ENCODE results near the gene ADAM22.

ADAM22 gene

DNA sequence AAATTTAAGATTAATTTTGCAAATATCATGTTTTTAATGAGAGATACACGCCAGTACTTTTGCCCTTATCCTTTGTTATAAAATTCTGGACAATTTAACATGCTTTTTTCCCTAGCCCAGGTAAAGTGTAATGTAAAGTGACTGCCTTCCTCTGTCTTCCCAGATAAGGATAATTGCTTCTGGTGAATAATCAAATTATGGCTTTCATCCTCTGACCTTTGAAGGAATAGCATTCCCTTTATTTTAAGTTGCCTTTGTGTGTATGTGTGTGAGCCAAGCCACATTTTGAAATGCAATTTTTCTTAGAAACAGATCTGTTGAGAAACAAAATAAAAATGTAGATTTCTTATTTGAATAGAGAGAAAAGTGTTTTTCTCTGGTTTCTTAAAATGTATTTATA, 107.5 kb downstream of the ADAM22 start:
- DNase-seq = no peak

DNA sequence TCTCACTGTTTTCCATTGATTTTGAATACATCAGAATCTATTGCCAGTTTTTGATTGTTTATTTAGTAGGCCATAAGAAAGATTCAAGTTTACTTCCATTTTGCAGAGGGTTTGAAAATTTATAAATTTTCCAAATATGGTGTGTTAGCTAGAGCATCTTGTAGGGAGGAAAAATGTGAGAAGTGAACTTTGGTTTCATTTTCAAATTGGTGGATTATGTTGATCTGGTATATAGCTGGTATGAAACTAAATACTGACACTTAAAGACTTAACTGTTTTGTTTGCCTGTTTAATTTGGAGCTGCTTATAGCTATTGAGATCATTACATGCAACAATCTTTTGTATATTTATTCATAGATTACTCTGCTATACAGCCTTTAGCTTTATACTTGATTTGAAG, 108.1 kb downstream of the ADAM22 start:
- DNase-seq = no peak

DNA sequence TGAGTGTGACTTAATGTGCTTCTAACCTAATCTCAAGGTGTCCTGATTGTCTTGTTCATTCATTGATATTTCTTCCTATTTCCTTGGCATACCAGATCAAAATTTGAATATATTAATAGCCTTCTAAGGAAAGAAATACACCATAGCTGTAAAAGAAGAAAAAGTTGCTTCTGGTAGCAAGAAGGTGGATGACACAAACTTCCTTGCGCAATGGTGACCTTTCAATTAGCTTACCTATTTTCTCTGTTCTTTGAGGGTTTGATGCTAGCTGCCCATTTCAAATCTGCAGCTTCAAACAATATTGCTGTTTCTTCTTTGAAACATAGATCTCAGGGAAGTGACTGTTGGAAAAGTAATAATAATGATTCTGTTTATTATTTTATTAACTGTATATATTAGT, 108.8 kb downstream of the ADAM22 start:
- no peak for DNase-seq

DNA sequence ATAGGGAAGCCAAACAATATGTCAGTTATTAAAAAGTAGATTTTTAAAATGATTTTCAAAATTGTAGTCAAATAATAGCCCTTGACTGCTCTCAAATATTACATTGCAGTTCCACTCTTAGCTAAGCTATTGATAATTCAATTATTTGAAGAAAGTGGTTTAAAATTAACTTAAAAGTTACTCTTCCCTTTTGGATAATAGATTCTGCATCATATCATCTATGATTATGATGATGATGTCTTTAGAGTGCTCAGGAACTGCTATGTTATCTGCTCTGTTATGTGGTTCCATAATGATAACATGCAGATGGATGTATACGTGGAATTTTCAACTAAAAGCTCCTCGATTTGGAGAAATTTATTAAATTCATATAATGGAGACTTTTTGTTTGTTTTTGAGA, 110.0 kb downstream of the ADAM22 start:
- no peak for DNase-seq

DNA sequence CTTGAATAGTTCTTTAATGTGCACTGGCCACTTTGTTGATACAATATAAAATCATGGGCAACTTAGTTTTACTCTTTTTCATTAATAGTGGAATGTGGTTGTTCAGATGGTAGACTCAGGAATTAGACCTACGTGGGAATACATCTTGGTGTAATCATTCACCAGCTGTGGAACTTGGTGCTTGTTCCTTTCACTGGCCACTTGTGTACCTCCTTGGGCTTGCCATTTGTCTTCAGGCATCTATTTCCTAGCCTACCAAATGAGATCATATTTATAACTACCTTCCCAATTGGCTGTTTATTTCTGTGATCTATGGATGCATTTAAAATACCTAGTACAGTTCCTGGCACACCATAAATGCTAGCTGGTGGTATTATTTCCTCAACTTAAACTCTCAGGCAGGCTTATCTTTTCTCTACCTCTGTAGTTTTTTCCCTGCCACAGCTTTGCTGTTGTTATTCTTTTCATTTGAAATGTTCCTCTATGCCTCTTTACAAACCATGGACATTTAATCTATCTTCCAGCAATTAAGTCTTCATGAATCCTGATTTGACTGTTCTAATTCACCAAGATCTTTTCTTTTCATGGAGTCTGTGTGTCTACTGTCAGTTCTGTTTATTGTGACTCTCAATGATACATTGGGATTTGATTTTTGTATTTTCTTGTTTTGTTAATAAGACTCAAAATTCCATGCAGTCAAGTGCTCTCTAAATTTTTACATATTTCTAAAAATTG, 113.0 kb downstream of the ADAM22 start:
- no peak for DNase-seq

DNA sequence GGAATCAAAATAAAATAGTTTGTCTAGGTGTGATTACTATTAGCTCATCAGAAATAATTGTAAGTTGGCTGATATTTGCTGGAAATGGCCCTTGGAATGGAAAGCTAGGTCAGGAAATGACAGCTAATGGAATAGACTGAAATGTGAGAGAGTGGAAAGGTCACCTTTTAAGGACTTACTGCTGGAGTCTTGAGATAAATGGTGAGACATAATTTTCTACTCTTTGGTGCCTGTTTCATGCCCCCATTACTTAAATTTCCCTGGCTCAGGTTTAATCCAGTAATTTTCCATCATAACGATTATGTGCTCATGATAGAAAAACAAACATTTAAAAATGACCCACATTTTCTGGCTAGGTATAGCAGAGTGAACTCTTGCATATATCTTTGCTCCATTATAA, 123.6 kb downstream of the ADAM22 start:
- no peak for DNase-seq

DNA sequence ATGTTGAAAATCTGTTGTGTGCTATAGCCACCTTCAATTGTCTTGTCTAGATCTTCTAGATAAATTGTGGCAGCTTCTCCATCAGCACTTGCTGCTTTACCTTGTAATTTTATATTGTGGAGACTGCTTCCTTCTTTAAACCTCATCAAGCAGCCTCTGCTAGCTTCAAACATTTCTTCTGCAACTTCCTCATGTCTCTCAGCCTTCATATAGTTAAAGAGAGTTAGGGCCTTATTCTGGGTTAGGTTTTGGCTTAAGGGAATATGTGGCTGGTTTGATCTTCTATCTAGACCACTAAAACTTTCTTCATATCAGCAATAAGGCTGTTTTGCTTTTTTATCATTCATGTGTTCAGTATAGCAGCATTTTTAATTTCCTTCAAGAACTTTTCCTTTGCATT, 128.2 kb downstream of the ADAM22 start:
- DNase-seq = no peak

DNA sequence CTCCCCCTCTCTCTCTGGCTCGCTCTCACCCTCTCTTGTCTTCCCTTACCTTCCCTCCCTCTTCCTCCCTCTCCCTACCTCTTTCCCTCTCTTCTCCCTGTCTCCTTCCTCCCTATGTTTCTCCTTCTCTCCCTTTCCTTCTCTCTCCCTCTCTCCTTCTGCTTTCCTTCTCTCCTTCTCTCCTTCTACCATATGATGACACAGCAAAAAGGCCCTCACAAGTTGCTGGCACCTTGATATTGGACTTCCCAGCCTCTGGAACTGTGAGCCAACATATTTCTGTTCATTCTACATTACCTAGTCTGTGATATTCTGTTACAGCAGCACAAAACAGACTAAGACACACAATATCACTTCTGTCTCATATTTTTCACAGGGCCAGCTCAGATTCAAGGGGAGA, 135.0 kb downstream of the ADAM22 start:
- no peak for DNase-seq

DNA sequence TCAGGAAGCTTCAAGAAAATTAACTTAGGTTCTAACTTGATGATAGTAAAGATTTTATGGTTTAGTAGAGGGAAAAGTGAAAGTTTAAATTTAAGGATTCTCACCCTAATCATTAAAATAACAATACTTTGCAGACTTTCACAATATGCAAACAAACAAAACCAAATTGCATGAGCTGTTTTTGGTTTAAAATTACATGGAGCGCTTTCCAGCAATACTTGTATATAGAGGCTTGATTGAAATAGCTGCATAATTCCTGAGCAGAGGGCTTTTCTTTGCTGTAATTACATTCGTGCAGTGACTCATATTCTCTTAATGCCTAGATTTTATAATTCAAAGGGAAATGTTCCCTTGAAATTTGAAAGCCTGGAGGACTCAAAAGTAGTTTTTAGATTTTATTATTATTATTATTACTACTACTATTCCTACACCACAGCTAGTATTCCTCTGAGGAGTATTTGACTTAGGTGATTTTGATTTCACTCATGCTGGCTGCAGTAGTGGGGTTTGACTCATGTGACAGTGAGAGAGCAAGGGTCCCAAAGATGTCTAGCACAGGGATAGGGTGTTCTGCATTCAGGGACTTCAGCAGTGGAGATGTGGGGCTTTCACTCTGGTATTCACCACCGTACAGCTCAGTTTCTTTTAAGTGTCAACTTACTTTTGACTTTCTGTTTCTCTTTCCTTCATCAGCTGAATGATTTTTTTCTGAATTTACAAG, 138.1 kb downstream of the ADAM22 start:
- DNase-seq = no peak

DNA sequence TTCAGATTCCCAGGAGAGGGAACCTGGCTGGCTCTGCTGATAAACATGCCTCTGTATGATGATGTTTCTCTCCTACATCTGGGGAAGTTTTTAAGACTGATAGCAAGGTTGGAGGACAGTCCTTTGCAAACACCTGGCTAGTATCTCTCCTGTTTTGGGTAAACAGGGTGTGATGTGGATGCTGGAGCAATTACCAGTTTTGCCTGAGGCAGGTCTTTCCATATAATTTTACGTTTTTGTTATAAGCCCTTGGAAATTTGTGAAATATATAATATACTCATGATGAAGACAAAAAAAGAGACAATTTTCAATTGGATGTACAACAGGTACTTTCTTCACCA, 138.6 kb downstream of the ADAM22 start:
- no peak for DNase-seq

DNA sequence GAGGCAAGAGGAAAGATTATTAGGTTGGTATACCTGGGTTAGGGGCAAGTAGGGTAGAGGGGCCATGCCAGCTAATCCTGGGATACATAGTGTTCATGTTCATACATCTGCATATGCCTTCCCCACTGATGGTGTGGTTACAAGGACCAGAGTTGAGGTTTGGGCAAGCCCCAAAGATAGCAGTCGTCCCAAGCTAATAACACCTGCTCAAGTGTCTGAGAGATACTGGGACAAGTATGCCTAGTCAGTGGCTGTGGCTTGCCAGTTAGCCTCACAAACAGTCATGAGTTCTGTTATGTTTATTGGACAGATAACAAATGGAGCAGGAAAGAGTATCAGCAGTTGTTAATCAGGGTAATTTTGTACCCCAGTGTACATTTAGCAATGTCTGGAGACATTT, 139.6 kb downstream of the ADAM22 start:
- no peak for DNase-seq

DNA sequence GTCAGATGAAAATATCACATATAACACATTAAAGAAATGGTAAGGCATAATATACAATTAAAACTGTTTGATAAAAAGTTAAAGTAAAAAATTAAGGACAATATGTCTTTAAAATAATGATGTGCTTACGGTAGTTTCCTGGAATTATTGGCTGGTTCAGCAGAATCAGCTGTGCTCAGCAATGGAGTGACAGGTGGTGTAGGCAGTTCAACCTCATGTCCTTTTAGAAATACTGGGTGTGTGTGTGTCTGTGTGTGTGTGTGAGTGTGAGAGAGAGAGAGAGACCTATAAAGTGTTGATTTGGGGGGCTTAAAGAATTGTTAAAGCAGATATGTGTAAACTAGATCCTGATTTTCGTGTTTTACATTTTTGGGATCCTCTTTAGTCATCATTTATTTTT, 141.2 kb downstream of the ADAM22 start:
- no peak for DNase-seq

DNA sequence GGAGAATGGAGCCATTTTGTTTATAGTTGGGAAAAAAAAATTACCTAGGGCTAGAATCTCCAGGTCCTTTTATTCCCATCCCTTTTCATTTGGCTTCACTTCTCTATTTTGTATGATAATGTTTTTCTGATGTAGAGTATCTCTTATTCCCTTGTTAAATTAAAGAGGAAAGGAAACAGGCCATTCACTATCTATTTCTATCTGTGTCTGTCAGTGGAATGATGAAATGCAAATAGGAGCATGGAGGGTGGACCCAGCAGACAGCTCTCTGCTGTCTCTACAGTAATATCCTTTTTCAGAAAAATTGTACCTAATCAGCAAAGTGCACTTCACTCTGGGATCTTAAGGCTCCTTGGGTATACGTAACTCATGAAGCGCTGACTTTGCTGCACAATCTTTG, 149.8 kb downstream of the ADAM22 start:
- DNase-seq = no peak

DNA sequence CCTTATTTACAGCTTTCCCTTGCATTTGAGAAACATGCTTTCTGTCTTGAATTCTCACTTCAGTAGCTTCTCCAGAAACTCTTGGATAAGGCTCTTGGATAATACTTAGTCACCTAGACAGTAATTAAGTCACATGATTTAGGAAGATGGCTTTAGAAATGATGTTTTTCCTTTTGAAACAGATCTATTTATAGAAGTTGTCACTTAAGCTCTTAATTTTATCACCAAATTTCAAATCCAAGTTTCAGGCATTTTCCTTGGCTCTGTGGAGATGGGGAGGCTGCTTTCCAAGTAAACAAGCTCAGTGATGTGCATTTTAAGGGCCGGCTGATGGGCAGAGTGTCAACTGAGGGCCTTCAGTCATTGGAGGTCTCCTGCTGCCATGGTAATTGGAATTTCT, 155.5 kb downstream of the ADAM22 start:
- DNase-seq = no peak

DNA sequence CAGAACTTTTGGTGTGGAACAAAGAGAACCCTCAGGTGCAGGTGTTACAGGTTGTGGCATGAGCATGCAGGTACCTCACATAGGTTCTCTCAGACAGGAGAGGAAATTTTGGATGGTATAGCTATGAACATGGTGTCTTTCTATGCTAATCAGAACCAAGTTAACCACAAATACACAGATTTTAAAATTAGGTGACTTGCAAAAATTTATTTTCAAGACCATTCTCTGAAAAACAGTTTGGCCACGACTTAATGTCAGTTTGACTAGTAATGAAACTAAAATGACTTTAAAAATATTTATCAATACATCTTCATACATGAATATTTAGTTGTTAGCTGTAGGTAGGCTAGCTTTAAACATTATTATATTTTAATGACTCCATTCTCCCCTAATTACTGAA, 156.2 kb downstream of the ADAM22 start:
- no peak for DNase-seq

DNA sequence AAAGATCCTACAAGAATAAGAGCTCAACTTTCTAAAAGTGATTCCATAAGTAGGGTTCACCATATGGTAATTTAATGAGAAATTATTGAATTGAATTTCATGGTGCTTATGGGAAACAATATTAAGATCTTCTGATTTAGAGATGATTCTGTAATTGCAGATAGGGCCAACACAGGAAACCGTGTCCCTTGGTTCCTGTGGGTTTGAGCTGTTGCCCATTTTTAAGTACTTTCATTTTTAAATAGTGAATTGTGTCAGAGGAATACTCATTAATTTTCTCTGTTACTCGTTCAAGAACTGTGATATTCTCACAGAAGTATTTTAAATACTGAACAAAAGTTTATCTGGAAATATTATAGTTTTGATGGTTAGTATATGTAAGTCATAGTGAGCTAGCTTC, 156.6 kb downstream of the ADAM22 start:
- no peak for DNase-seq

DNA sequence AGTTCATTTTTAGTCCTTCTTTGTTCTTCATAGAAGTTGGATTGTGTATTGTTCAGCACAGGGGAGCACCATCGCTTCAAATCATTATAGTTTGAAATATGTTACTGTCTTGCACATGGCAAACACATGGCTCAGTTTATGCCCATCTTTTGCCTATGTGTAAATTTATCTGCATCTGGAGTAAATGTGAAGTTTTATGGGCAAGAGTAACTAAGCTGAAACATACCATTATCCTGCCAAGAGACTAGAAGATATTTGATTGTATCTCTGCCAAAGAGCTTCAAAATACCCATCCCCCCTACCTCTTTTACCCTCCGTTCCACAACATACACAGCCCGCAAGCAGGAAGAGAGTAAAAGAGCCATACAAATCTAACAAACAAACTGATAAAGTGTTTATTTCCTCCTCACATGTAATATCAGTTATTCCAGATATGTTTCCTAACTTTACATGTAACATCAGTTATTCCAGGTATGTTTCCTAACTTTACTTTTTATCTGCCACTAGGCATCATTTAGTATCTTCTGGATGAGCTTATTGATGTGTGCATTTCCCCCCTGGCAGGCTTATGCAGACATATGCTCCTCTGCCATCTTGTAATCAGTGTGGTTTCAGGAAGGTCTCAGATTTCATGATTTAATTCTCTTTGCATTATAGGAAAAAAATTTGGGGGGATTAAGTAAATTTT, 158.1 kb downstream of the ADAM22 start:
- DNase-seq = no peak

DNA sequence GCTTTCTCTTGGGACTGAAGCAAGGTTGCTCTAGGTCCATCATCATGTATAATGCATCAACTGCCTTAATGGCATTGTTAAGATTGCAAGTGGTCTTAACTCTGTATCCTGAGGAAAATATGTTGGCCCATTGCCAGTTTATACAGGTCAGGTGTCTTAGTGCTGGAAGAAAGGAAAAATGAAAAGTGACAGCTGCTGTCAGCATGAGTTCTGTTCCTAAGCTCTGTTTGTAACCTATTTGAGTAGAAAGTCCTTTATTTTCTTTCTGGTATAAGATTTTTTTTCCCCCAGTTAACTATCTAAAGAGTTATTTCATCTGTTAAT, 158.6 kb downstream of the ADAM22 start:
- DNase-seq = no peak

DNA sequence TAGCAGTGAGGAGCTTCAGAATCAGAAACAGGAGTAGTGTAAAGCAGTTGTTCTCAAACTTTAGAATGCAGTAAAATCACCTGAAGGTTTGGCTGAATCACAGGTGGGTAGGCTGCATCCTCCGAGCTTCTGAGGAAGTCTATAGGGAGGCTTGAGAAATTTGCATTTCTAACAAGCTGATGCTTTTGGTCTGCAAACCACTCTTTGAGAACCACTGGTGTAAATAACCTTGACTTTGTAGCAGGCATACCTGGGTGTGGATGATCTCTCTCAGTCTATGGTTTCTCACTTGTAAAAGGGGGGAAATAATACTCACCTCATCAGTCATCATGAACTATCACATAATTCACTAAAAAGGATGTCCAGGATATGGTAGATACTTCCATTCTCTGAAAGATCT, 167.7 kb downstream of the ADAM22 start:
- no peak for DNase-seq

DNA sequence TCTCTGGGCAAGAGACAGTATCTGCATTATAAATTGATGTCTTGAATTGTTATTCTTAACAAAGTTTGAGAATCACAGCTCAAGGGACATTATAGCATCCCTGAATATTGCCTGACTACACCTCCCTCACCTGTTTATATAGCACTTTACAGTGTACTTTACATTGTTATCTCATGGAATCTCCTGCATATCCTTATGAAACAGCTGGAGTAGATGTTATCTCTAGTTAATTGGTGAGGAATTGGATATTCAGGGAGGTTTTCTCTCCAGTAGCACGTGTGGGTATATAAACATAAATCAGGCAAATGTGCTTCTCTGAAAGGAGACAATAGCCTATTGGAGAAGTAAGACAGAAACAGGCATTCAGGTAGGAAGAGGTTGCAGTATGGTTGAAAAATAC, 168.6 kb downstream of the ADAM22 start:
- no peak for DNase-seq

DNA sequence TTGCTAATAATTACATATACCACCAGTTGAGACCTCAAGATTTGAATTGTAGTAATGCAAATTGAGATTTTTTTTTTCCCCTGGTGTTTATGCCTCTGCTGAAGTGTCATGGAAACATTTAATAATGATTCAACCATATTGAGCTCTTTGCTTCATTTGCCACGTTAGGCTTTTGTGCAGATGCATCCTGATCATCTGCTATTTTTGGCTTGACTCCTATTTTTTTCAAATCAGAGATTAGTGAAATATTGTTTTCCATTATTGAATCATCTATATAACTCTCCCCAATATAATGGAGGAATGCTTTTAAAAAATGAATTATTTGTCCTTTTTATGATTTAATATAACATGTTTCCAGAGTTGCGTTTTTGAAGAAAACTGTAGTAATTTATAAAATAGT, 170.7 kb downstream of the ADAM22 start:
- no peak for DNase-seq

DNA sequence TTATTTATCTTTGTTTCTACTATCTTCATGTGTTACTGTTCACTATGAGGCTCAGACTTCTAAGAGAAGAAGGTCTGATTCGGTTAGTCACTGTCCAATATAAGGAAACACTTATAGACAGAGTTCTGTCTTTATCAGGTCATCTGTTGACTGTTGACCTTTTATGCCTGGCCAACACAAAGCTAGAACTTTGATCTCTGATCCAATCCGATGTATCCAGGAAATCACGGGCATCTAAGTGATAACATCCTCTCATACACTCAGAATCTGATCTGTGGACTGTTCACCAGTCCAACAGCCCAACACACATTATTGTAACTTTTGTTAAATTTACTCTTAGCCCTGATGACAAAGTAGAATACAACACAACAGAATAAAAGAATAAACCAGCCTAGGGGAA, 171.2 kb downstream of the ADAM22 start:
- no peak for DNase-seq

DNA sequence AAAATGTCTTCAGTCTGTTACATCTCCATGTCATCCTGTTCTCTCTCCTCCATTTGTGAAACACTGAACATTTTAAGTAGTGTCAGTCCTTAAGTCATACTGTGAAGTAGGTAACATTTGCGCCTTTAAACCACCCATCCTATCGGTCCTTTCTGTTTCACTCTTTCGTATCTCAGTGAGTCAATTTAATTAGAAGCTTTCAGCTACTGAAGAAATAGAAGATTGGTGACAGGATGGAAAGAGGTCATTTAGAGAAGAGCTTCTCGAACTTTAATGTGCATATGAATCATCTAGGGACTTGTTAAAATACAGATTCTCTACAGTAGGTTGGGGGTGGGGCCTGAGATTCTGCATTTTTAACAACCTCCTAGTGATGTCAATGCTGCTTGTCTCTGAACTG, 172.4 kb downstream of the ADAM22 start:
- DNase-seq = no peak

DNA sequence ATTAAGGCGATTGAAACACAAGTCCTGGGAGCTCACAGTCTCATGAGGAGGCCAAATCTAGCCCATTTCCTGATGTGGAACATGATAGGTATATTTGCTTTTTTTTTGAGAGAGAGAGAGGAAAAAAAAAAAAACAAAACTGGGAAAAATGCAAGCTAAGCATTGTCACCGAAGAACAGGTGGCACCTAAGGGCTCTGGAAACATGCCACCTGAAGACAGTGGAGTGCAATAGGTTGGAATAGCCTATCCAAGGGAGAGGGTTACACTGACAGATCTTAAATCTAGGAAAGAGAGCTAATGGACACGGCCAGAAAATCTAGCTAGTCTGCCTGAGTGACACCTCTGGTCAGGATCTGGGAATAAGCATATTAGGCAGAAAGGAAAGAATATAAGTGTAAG, 175.6 kb downstream of the ADAM22 start:
- DNase-seq = no peak

Measured in CD4-positive, alpha-beta T cell treated with Interleukin-4 for 4 hours (primary cell).